ENCODE results near the gene IFITM1.
"Not testable (repeated sequence)": the region's sequence is repeated elsewhere in the genome, so short reads cannot be mapped to it uniquely, and the experiment has no call there.

The IFITM1 gene

DNA sequence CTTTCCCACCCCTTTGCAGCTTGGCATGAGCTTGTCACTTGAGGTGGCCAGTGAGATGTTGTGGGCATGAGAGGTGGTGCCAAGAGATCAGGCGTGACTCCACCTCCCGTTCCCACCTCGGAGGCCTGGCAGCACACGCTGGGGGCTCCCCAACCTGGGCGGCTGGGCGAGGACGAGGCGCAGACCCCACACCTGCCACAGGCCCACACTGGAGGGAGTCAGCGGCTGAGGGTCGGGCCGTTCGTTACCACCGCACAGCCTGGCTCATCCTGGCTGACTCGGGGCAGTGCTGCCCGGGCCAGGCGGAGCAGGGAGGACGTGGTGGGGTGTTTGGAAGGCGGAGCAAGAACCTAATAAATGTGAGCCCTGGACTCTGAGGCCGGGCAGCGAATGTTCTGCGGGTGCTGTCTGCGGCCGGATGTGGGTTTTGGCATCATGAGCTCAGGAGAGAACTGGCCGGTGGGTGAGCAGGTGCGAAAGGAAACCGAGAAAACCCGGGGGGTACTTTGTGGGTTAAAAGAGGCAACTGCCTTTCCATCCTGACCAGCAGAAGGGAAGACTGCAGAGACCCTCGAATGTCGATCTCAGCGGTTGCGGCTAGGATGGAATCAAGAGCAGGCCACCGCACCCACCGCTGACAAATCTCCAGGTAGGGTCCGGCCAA lies 17.0 kb downstream of the IFITM1 start:
- Histone ChIP-seq H3K4me1 (ENCODE audit: control insufficient read depth, insufficient read depth, low read length, poor library complexity, severe bottlenecking) (peaks cover 18% of the 10 kb centered on the region), H3K9me3 (ENCODE audit: control insufficient read depth, low read length) (peaks cover 10% of the 10 kb centered on the region), H3K36me3 (ENCODE audit: control insufficient read depth, insufficient read depth, low read length) (no peaks in the 10 kb centered on the region), H3K27ac (ENCODE audit: low read depth, low read length, severe bottlenecking) (no peak overlapping the region), H3K4me3 (ENCODE audit: extremely low read depth, insufficient read depth, low read length, poor library complexity, severe bottlenecking) (no peak overlapping the region)
- 84 to 89% methylated on average over 24 to 34 of the region's 34 CpGs for whole genome bisulfite sequencing, 2 experiments (ENCODE audit: insufficient coverage in 2 of 2)

DNA sequence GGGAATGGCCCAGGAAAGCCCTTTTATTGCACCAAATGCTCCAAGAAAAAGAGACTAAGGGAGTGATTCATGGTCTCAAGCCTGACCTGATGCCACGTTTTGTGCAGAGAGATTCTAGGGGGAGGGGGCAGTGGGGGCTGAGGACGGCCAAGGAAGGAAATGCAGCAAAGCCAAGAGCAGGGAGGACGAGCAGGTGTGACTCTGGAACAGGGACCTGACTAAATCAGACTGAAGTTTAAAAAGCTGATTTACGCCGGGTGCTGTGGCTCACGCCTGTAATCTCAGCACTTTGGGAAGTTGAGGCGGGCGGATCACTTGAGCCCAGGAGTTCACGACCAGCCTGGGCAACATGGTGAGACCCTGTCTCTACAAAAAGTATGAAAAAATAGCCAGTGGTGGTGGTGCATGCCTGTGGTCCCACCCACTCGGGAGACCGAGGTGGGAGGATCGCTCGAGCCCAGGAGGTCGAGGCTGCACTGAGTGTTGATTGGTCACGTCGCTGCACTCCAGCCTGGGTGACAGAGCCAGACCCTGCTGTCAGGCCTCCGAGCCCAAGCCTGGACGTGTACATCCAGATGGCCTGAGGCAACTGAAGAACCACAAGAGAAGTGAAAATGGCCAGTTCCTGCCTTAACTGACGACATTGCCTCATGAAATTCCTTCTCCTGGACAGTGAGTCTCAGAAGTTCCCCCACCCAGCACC lies 17.7 kb downstream of the IFITM1 start:
- Histone ChIP-seq H3K36me3 (ENCODE audit: control insufficient read depth, insufficient read depth, low read length) (no peaks in the 10 kb centered on the region), H3K9me3 (ENCODE audit: control insufficient read depth, low read length) (peaks cover 10% of the 10 kb centered on the region), H3K27ac (ENCODE audit: low read depth, low read length, severe bottlenecking) (no peak overlapping the region), H3K4me3 (ENCODE audit: extremely low read depth, insufficient read depth, low read length, poor library complexity, severe bottlenecking) (no peak overlapping the region), H3K4me1 (ENCODE audit: control insufficient read depth, insufficient read depth, low read length, poor library complexity, severe bottlenecking) (peaks cover 18% of the 10 kb centered on the region)
- 90 to 92% methylated on average over 16 to 18 of the region's 19 CpGs for WGBS, 2 experiments (ENCODE audit: insufficient coverage in 2 of 2)

DNA sequence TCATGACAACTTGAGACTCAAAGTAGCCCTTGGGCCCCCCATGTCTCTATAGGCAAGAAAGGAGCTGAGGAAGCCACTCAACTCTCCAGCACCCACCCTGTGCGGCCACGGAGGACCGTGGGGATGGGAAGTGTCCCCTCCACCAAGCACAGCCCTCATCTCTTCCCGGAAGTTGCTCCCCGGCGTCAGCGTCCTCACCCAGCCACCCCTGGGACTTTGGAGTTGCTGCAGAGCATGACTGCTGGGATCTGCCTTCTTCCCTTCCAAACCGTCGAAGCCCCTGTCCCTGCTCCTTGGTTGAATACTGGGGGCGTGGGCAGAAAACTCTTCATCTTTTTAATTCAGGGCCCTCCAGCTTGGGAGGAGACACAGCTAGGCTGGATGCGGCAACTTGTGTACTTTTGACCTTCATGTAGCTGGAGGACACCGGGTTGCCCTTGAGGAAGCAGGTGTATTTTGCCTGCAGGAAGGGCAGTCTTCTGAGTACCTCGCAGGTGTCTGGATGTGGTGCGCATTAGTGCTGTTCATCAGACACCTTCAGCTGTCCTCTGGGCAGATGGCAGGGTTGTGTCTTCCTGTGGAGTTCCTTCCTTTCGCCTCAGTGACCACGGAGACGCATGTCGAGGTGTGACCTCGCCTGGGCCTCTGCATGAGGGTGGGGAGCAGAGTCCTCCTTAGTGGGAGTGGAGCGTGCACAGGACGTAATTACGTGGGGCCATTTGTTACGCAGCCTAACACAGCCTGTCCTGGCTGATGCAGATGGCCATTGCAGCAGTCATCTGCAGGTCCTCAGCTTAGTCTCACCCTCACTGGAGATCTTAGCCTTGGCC lies 19.0 kb downstream of the IFITM1 start:
- 96 to 98% methylated on average over 22 to 23 of the region's 23 CpGs for WGBS, 2 experiments (ENCODE audit: insufficient coverage in 2 of 2)
- Histone ChIP-seq H3K27ac (ENCODE audit: low read depth, low read length, severe bottlenecking) (no peak overlapping the region), H3K36me3 (ENCODE audit: control insufficient read depth, insufficient read depth, low read length) (no peaks in the 10 kb centered on the region), H3K4me1 (ENCODE audit: control insufficient read depth, insufficient read depth, low read length, poor library complexity, severe bottlenecking) (peaks cover 11% of the 10 kb centered on the region), H3K9me3 (ENCODE audit: control insufficient read depth, low read length) (peaks cover 10% of the 10 kb centered on the region), H3K4me3 (ENCODE audit: extremely low read depth, insufficient read depth, low read length, poor library complexity, severe bottlenecking) (no peak overlapping the region)

DNA sequence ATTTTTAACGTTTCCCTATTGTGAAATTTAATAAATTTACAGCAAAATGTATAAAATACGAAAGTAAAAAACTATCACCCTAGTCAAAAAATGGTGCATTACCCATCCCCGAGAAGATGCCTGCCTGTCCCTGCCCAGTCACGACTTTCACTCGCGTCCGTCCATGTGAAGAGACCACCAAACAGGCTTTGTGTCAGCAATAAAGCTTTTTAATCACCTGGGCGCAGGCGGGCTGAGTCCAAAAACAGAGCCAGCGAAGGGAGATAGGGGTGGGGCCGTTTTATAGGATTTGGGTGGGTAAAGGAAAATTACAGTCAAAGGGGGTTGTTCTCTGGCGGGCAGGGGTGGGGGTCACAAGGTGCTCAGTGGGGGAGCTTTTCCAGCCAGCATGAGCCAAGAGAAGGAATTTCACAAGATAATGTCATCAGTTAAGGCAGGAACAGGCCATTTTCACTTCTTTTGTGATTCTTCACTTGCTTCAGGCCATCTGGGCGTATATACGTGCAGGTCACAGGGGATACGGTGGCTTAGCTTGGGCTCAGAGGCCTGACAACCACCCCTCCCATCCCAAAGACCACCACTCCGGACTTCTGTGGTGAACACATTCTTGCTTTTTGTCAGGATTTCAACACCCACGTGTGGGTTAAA lies 19.9 kb downstream of the IFITM1 start:
- not testable (repeated sequence) for H3K36me3 ChIP-seq (ENCODE audit: control insufficient read depth, insufficient read depth, low read length); H3K9me3 ChIP-seq (ENCODE audit: control insufficient read depth, low read length); H3K4me3 ChIP-seq (ENCODE audit: extremely low read depth, insufficient read depth, low read length, poor library complexity, severe bottlenecking)

DNA sequence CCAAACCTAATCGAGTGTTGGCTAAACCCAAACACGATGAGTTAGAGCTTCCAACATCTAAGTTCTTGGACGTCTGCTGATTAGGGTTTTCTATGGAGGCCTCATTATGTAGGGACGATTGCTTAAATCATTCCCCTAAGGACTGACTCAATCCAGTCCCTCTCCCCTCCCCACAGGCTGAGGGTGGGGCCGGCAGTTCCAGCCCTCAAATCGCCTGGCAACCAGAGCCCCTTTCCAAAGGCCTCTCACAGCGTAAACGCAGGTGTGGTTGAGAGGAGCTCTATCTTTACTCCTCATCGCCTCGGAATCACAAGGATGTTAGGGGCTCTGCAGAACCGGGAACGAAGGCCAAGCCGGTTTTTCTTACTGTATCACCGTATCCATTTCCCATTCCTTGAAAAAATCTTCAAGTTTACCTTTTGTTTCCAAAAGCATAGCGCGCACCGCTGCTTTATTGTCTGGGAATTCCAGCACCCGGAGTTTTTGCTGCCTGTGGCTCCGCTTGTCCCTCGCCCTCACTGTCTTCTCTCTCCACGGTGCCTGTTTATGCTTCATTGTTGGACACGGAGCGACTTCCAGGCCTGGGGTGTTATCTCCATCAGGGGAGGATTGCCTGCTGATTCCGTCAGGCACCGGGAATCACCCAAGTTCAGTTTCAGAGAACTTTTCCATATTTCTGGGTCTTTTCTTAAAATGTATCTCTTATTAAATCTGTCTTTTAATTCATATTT lies 20.6 kb downstream of the IFITM1 start:
- WGBS, 2 experiments (ENCODE audit: insufficient coverage in 2 of 2) = 11 to 16% methylated on average over 18 to 20 of the region's 25 CpGs
- H3K4me1 ChIP-seq (ENCODE audit: control insufficient read depth, insufficient read depth, low read length, poor library complexity, severe bottlenecking) = peaks cover 11% of the 10 kb centered on the region
- peaks cover 10% of the 10 kb centered on the region for H3K9me3 ChIP-seq (ENCODE audit: control insufficient read depth, low read length)
- no peak overlapping the region for H3K4me3 ChIP-seq (ENCODE audit: extremely low read depth, insufficient read depth, low read length, poor library complexity, severe bottlenecking)
- H3K27ac ChIP-seq (ENCODE audit: low read depth, low read length, severe bottlenecking) = peak overlapping the region; percentile 51
- H3K36me3 ChIP-seq (ENCODE audit: control insufficient read depth, insufficient read depth, low read length) = no peaks in the 10 kb centered on the region

More for the DNA sequence above, 19.9 kb downstream of the IFITM1 start:
- H3K27ac ChIP-seq (ENCODE audit: low read depth, low read length, severe bottlenecking) = not testable (repeated sequence)
- peaks cover 11% of the 10 kb centered on the region for H3K4me1 ChIP-seq (ENCODE audit: control insufficient read depth, insufficient read depth, low read length, poor library complexity, severe bottlenecking)
- WGBS, 2 experiments (ENCODE audit: insufficient coverage in 2 of 2) = 56 to 59% methylated on average over 13 of the region's 17 CpGs

DNA sequence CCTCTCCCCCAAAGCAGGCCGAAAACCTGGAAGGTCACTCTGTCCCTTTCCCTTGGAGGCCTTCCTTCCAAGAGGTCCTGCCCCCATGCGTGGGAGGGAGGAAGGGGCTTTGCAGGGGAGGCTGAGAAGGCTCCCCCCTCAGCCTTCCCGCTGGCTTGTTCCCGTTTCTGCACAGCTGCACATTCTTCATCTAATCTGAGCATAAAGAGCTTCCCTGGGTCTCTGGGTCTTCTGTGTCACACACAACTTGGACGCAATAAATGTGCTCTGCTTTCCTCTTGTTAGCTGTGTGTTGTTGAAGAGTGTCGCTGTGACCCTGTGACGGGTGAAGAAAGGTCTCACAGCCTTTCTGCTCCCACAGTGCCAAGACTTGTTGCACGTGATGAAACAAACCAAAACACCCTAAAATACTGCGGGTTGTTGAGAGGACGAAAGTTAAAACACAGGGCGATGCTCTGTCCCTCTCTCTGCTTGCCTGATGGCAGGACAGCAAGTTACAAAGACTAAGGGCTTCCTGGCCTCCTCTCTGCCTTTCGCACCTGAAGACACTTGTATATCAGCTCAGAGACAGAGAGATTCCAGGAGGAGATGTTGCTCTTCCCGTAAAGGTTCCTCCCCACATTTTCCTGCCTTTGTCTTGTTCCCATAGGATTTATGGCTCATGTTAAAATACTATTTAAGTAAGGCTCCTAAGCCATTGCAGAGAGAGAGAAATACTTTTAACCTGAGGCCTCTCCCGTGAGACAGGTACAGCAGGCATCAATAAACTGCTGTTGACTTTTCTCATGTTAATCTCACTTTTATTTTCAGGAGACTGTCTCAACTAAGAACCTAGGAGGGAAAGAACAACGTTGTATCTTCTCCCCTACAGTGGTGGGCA lies 22.2 kb downstream of the IFITM1 start:
- Histone ChIP-seq H3K4me1 (ENCODE audit: control insufficient read depth, insufficient read depth, low read length, poor library complexity, severe bottlenecking) (peaks cover 11% of the 10 kb centered on the region), H3K9me3 (ENCODE audit: control insufficient read depth, low read length) (peaks cover 10% of the 10 kb centered on the region), H3K4me3 (ENCODE audit: extremely low read depth, insufficient read depth, low read length, poor library complexity, severe bottlenecking) (no peak overlapping the region), H3K27ac (ENCODE audit: low read depth, low read length, severe bottlenecking) (peak overlapping the region; percentile 73), H3K36me3 (ENCODE audit: control insufficient read depth, insufficient read depth, low read length) (no peaks in the 10 kb centered on the region)
- WGBS, 2 experiments (ENCODE audit: insufficient coverage in 2 of 2) = 64 to 82% methylated on average over 5 to 6 of the region's 15 CpGs

DNA sequence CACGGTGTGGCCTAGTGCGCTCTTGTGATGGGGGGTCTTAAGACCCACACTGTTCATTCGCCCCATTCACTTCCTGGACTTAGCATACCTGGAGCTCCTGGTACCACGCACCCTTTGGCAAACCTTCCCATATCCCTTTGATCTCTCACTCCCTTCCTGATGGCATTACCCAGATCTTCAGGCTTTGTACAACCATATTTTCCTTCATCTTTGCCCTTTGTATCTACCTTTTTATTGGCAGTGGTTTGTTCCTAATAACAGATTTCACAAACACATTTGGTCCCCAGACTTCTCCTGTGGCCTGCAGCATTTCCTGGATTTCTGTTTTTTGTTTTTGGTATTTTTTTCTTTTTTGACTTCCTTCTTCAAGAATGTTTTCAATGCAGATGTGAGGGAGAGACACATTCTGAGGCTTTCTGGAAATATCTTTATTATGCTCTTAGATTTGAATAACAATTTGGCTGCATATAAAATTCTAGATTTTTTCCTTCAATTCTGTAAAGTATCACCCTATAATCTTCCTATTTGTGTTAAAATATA lies 22.9 kb downstream of the IFITM1 start:
- Histone ChIP-seq H3K4me1 (ENCODE audit: control insufficient read depth, insufficient read depth, low read length, poor library complexity, severe bottlenecking) (peaks cover 11% of the 10 kb centered on the region), H3K27ac (ENCODE audit: low read depth, low read length, severe bottlenecking) (no peak overlapping the region), H3K4me3 (ENCODE audit: extremely low read depth, insufficient read depth, low read length, poor library complexity, severe bottlenecking) (no peak overlapping the region), H3K36me3 (ENCODE audit: control insufficient read depth, insufficient read depth, low read length) (no peaks in the 10 kb centered on the region), H3K9me3 (ENCODE audit: control insufficient read depth, low read length) (peaks cover 10% of the 10 kb centered on the region)
- 80 to 82% methylated on average over 1 to 4 of the region's 4 CpGs for WGBS, 2 experiments (ENCODE audit: insufficient coverage in 2 of 2)

DNA sequence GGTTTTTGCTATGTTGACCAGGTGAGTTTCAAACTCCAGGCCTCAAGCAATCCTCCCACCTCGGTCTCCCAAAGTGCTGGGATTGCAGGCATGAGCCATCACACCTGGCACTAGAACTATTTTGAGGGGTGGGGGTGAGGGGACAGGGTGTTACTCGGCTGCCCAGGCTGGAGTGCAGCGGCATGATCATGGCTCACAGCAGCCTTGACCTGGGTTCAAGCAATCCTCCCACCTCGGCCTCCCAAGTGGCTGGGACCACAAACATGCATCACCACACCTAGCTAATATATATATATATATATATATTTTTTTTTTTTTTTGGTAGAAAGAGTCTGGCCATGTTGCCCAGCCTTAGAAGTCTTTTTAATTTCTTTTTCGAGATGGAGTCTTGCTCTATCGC lies 23.9 kb downstream of the IFITM1 start:
- no peak overlapping the region for H3K27ac ChIP-seq (ENCODE audit: low read depth, low read length, severe bottlenecking)
- H3K36me3 ChIP-seq (ENCODE audit: control insufficient read depth, insufficient read depth, low read length) = no peaks in the 10 kb centered on the region
- peaks cover 11% of the 10 kb centered on the region for H3K4me1 ChIP-seq (ENCODE audit: control insufficient read depth, insufficient read depth, low read length, poor library complexity, severe bottlenecking)
- 96 to 97% methylated on average over 2 to 3 of the region's 6 CpGs for WGBS, 2 experiments (ENCODE audit: insufficient coverage in 2 of 2)
- peaks cover 7% of the 10 kb centered on the region for H3K9me3 ChIP-seq (ENCODE audit: control insufficient read depth, low read length)
- no peak overlapping the region for H3K4me3 ChIP-seq (ENCODE audit: extremely low read depth, insufficient read depth, low read length, poor library complexity, severe bottlenecking)

DNA sequence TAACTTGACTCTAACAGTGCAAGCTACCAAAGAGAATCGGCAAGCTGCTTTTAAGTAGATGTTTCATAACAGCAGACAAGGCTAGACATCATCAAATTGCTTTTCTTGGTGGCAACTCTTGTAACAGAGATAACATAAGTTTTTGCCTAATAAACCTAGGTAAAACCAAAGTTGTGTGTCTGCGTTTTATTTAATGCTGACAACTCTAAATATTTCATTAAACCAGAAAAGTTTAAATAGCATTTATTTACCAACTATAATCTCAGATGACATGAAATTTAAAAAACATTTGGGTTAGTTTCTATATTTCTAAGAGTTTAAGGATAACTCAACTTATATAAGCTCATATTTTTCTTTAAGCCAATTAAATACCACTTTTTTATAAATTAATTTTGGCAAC lies 26.1 kb downstream of the IFITM1 start:
- no peak overlapping the region for H3K27ac ChIP-seq (ENCODE audit: low read depth, low read length, severe bottlenecking)
- H3K36me3 ChIP-seq (ENCODE audit: control insufficient read depth, insufficient read depth, low read length) = no peaks in the 10 kb centered on the region
- H3K9me3 ChIP-seq (ENCODE audit: control insufficient read depth, low read length) = no peaks in the 10 kb centered on the region
- no peak overlapping the region for H3K4me3 ChIP-seq (ENCODE audit: extremely low read depth, insufficient read depth, low read length, poor library complexity, severe bottlenecking)
- H3K4me1 ChIP-seq (ENCODE audit: control insufficient read depth, insufficient read depth, low read length, poor library complexity, severe bottlenecking) = peaks cover 2% of the 10 kb centered on the region
- 100% methylated on average over 1 of the region's 2 CpGs for WGBS, 2 experiments (ENCODE audit: insufficient coverage in 2 of 2)
